Thyroid gland (tissue), 4 donors: ENCODE results near the gene HDGFL2.

ENCODE experiments used
- CTCF ChIP-seq, 6 experiments: fragments of 200-600 bp in 3 of 6; fragments of 450-650 bp in 3 of 6; sonication (generic) in 3 of 6; IDR thresholded peaks; one replicate each; pipeline ENCODE4 v1.5.1; 2016 to 2019; ENCODE audit warnings: antibody characterized with exemption in 6 of 6, mild to moderate bottlenecking in 2 of 6, inconsistent platforms in 1 of 6, moderate library complexity in 1 of 6
- POLR2A ChIP-seq, 2 donors: fragments of 450-650 bp; IDR thresholded peaks; one replicate each; pipeline ENCODE4 v1.6.1; 2017; ENCODE audit warnings: antibody characterized with exemption in 2 of 2, mild to moderate bottlenecking in 2 of 2, moderate library complexity in 1 of 2

GRCh38 chr19:4518345-4519171 is 46.5 kb downstream of the HDGFL2 start, which contains the start of gene PLIN4:
- TF ChIP-seq POLR2A (IDR thresholded peaks at IDR 0.05) (no peak), CTCF (IDR thresholded peaks at IDR 0.05) (no peak)
